WTC11 (cell line): Measurements from ENCODE around the gene ANKLE2. TPM values are rescaled to one million over a fixed set of nuclear protein-coding genes. Genes with fewer than 3 reads are reported as not detected.
A peak's percentile ranks its signal among the peaks of the same experiment; 100 is the strongest.

Experiments used
- ATAC-seq: fragments of 200-7000 bp; cut with Tn5 transposase; 2 replicates; pipeline ENCODE4 v1.10.0; 2021; ENCODE audit warnings: mild to moderate bottlenecking, moderate library complexity
- CTCF ChIA-PET: fragments of 300-600 bp; sonication (Branson Sonifier 250); formaldehyde crosslinking; loops from one replicate; lab custom pipeline; 2021; ENCODE audit warnings: antibody characterized with exemption; lab: Charles Lee
- POLR2A ChIA-PET: fragments of 350-600 bp; sonication (Branson Sonifier 250); formaldehyde crosslinking; loops from one replicate; lab custom pipeline; 2021; ENCODE audit warnings: antibody characterized with exemption; lab: Charles Lee
- DNase-seq: peaks from one replicate; pipeline ENCODE4 v3.0.0; 2021; ENCODE audit warnings: low spot score
- H3K27ac Mint-ChIP-seq: 2 replicates; pipeline ENCODE4 v1.8.0; 2021; ENCODE audit warnings: mixed read lengths
- H3K27me3 Mint-ChIP-seq: 2 replicates; pipeline ENCODE4 v1.8.0; 2021; ENCODE audit warnings: low read depth, mild to moderate bottlenecking, moderate library complexity, mixed read lengths
- H3K36me3 Mint-ChIP-seq: 2 replicates; pipeline ENCODE4 v1.8.0; 2021; ENCODE audit warnings: mixed read lengths
- H3K4me1 Mint-ChIP-seq: 2 replicates; pipeline ENCODE4 v1.8.0; 2022; ENCODE audit warnings: mixed read lengths
- H3K4me3 Mint-ChIP-seq: 2 replicates; pipeline ENCODE4 v1.8.0; 2021; ENCODE audit warnings: mild to moderate bottlenecking, moderate library complexity, mixed read lengths
- H3K9me3 Mint-ChIP-seq: 2 replicates; pipeline ENCODE4 v1.8.0; 2021; ENCODE audit warnings: mixed read lengths
- FOXK1 ChIP-seq: sonication (generic); formaldehyde crosslinking; IDR thresholded peaks from 2 replicates; pipeline ENCODE4 v1.8.0; 2022; ENCODE audit warnings: mild to moderate bottlenecking, moderate library complexity, missing genetic modification reagents
- GRHL2 ChIP-seq: fragments of 250-450 bp; sonication (Bioruptor Pico); IDR thresholded peaks from 2 replicates; pipeline ENCODE4 v1.8.0; 2022; ENCODE audit warnings: mild to moderate bottlenecking, moderate library complexity; ENCODE audit not compliant: insufficient replicate concordance, severe bottlenecking
- IRF2 ChIP-seq: sonication (generic); formaldehyde crosslinking; IDR thresholded peaks from 2 replicates; pipeline ENCODE4 v1.8.0; 2022; ENCODE audit warnings: low read depth, missing genetic modification reagents, borderline replicate concordance
- MXD4 ChIP-seq: fragments of 250-450 bp; sonication (Bioruptor Pico); IDR thresholded peaks from 2 replicates; pipeline ENCODE4 v1.8.0; 2021; ENCODE audit warnings: mild to moderate bottlenecking, moderate library complexity, borderline replicate concordance
- PRRX2 ChIP-seq: fragments of 250-450 bp; sonication (Bioruptor Pico); IDR thresholded peaks from 2 replicates; pipeline ENCODE4 v1.8.0; 2021; ENCODE audit warnings: mild to moderate bottlenecking
- ZNF396 ChIP-seq: fragments of 250-450 bp; sonication (Bioruptor Pico); IDR thresholded peaks from 2 replicates; pipeline ENCODE4 v1.8.0; 2021; ENCODE audit warnings: mild to moderate bottlenecking, moderate library complexity, borderline replicate concordance
- ZNF416 ChIP-seq: fragments of 250-450 bp; sonication (Bioruptor Pico); IDR thresholded peaks from 2 replicates; pipeline ENCODE4 v1.9.0; 2021; ENCODE audit warnings: mild to moderate bottlenecking, inconsistent platforms
- ZNF423 ChIP-seq: fragments of 250-450 bp; sonication (Bioruptor Pico); IDR thresholded peaks from 2 replicates; pipeline ENCODE4 v2.1.2; 2022; ENCODE audit warnings: mild to moderate bottlenecking, moderate library complexity
- total RNA-seq: library from RNA; stranded (reverse); gene quantifications from 3 replicates; pipeline ENCODE4 v1.2.3, GENCODE V29; 2021
- TF ChIP-seq, protein P1 (sequence below): sonication (generic); formaldehyde crosslinking; IDR thresholded peaks from 2 replicates; pipeline ENCODE4 v1.8.0; 2023; ENCODE audit warnings: missing genetic modification reagents, mild to moderate bottlenecking, borderline replicate concordance
- TF ChIP-seq, protein P2 (sequence below): sonication (generic); formaldehyde crosslinking; IDR thresholded peaks from 2 replicates; pipeline ENCODE4 v1.8.1; 2022; ENCODE audit warnings: mild to moderate bottlenecking, moderate library complexity, missing genetic modification reagents
- TF ChIP-seq, protein P3 (sequence below): sonication (generic); formaldehyde crosslinking; IDR thresholded peaks from 2 replicates; pipeline ENCODE4 v1.8.1; 2022; ENCODE audit warnings: mild to moderate bottlenecking, missing genetic modification reagents, moderate library complexity, borderline replicate concordance
- TF ChIP-seq, protein P4 (sequence below): fragments of 250-450 bp; sonication (Bioruptor Pico); IDR thresholded peaks from 2 replicates; pipeline ENCODE4 v1.9.0; 2021; ENCODE audit warnings: moderate library complexity, mild to moderate bottlenecking, inconsistent platforms, borderline replicate concordance
- TF ChIP-seq, protein P5 (sequence below): sonication (generic); formaldehyde crosslinking; IDR thresholded peaks from 2 replicates; pipeline ENCODE4 v1.8.1; 2023; ENCODE audit warnings: mild to moderate bottlenecking, missing genetic modification reagents, moderate library complexity
- TF ChIP-seq, protein P6 (sequence below): sonication (generic); formaldehyde crosslinking; IDR thresholded peaks from 2 replicates; pipeline ENCODE4 v1.8.0; 2023; ENCODE audit warnings: mild to moderate bottlenecking, missing genetic modification reagents

ANKLE2 gene
- total RNA-seq, 1 experiment from 2014 or later, result 63.8 TPM

DNA sequence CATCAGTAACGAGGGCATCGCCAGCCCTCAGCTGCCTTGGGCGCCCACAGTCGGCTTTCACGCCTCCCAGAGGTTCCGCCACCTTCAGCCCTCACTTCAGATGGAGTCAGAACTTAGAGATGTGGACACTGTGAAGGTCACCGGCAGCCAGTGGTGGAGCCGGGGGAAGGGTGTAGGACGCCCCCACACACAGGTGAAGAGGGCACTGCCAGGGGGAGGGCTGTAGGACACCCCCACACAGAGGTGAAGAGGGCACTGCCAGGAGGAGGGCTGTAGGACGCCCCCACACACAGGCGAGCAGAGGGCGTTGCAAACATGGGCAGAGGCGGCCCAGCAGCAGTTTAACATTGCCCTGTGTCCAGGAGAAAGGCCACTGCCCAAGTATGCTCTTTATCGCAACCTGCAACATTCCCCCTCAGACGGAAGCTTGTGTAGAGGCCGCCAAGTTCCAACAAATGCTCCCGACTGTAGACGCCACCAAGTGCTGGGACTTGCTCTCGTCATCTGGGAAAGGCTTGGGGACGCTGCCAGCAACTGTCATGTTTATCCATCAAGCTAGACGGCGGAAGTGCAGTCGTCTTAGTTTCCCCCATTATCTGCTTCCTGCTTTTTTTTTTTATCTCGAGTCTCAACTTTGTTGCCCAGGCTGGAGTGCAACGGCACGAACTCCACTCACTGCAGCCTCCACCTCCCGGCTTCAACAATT, 4.9 kb upstream of the ANKLE2 start:
- Mint-ChIP-seq H3K27ac (no peak overlapping the region), H3K9me3 (no peaks in the 10 kb centered on the region), H3K27me3 (no peaks in the 10 kb centered on the region), H3K36me3 (0 out of 2 replicates have a peak, but pooled peaks cover 2% of the 10 kb centered on the region), H3K4me3 (no peak overlapping the region), H3K4me1 (peaks cover 5% of the 10 kb centered on the region)
- DNase-seq (no peak), ATAC-seq (no peak)
- TF ChIP-seq, protein P1, sequence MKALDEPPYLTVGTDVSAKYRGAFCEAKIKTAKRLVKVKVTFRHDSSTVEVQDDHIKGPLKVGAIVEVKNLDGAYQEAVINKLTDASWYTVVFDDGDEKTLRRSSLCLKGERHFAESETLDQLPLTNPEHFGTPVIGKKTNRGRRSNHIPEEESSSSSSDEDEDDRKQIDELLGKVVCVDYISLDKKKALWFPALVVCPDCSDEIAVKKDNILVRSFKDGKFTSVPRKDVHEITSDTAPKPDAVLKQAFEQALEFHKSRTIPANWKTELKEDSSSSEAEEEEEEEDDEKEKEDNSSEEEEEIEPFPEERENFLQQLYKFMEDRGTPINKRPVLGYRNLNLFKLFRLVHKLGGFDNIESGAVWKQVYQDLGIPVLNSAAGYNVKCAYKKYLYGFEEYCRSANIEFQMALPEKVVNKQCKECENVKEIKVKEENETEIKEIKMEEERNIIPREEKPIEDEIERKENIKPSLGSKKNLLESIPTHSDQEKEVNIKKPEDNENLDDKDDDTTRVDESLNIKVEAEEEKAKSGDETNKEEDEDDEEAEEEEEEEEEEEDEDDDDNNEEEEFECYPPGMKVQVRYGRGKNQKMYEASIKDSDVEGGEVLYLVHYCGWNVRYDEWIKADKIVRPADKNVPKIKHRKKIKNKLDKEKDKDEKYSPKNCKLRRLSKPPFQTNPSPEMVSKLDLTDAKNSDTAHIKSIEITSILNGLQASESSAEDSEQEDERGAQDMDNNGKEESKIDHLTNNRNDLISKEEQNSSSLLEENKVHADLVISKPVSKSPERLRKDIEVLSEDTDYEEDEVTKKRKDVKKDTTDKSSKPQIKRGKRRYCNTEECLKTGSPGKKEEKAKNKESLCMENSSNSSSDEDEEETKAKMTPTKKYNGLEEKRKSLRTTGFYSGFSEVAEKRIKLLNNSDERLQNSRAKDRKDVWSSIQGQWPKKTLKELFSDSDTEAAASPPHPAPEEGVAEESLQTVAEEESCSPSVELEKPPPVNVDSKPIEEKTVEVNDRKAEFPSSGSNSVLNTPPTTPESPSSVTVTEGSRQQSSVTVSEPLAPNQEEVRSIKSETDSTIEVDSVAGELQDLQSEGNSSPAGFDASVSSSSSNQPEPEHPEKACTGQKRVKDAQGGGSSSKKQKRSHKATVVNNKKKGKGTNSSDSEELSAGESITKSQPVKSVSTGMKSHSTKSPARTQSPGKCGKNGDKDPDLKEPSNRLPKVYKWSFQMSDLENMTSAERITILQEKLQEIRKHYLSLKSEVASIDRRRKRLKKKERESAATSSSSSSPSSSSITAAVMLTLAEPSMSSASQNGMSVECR (CRISPR knock-in tag), result no peak
- TF ChIP-seq, protein P2, sequence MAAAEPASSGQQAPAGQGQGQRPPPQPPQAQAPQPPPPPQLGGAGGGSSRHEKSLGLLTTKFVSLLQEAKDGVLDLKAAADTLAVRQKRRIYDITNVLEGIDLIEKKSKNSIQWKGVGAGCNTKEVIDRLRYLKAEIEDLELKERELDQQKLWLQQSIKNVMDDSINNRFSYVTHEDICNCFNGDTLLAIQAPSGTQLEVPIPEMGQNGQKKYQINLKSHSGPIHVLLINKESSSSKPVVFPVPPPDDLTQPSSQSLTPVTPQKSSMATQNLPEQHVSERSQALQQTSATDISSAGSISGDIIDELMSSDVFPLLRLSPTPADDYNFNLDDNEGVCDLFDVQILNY, result no peak
- POLR2A ChIA-PET, result no interaction called here
- CTCF ChIA-PET, result no interaction called here

DNA sequence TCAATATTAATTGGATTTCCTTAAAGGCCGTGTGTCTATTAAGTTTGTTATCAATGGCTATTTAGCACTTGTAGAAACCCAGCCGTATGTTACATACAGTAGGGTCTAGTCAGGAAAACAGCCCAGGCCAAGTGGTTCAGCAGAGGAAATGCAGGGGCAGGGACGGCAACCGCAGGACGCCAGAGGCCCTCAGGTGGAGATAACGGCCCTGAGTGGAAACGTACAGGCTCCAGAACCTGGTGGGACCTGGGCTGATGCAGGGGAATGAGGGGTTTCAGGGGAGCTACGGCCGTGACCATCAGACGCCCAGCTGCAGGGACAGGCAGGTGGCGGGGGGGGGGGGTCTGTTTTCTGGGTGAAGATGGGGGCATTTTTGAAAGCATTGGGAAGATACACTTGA, 3.7 kb upstream of the ANKLE2 start:
- no peak for TF ChIP-seq MXD4 (CRISPR knock-in tag)
- no peak for TF ChIP-seq ZNF416 (CRISPR knock-in tag)
- TF ChIP-seq PRRX2 (CRISPR knock-in tag), result no peak
- TF ChIP-seq, all 79 proteins: peak for 0
- Mint-ChIP-seq H3K9me3 (no peaks in the 10 kb centered on the region), H3K27ac (peak overlapping the region; percentile 49; the same call in 1 of the 2 replicates), H3K4me3 (no peak overlapping the region), H3K4me1 (peaks cover 12% of the 10 kb centered on the region), H3K36me3 (0 out of 2 replicates have a peak, but pooled peaks cover under 1% of the 10 kb centered on the region), H3K27me3 (no peaks in the 10 kb centered on the region)
- ChIA-PET POLR2A (no interaction called here), CTCF (no interaction called here)
- ATAC-seq (no peak), DNase-seq (no peak)

DNA sequence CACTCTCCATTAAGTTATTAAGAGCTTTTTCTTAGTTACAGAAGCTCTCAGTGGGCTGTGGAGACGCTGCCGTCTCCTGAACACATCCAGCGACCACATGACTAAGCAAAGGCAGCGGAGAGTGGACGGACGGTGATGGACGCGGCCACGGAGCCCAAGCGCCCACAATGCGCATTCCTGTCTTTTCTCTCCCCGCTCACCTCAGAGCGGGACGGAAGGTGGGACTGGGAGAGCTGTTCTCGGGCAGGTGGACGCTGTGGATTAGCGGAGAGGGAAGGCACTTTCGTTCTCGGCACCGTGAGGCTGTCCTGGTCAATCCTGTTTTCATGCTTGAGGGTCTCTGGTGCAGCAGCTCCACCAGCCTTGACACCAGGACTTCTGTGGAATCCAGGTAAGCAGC, 2.6 kb upstream of the ANKLE2 start:
- no peak for DNase-seq
- no peak for ATAC-seq
- H3K36me3 Mint-ChIP-seq, result peaks cover 4% of the 10 kb centered on the region
- H3K4me3 Mint-ChIP-seq, result no peak overlapping the region
- H3K27me3 Mint-ChIP-seq, result no peaks in the 10 kb centered on the region
- CTCF ChIA-PET, result no interaction called here
- POLR2A ChIA-PET, result no interaction called here
- H3K9me3 Mint-ChIP-seq, result no peaks in the 10 kb centered on the region
- no peak overlapping the region for H3K27ac Mint-ChIP-seq
- peaks cover 16% of the 10 kb centered on the region for H3K4me1 Mint-ChIP-seq
- TF ChIP-seq ZNF423 (no peak), IRF2 (CRISPR knock-in tag) (no peak), GRHL2 (no peak), ZNF396 (CRISPR knock-in tag) (no peak), FOXK1 (CRISPR knock-in tag) (no peak)
- TF ChIP-seq, protein P3, sequence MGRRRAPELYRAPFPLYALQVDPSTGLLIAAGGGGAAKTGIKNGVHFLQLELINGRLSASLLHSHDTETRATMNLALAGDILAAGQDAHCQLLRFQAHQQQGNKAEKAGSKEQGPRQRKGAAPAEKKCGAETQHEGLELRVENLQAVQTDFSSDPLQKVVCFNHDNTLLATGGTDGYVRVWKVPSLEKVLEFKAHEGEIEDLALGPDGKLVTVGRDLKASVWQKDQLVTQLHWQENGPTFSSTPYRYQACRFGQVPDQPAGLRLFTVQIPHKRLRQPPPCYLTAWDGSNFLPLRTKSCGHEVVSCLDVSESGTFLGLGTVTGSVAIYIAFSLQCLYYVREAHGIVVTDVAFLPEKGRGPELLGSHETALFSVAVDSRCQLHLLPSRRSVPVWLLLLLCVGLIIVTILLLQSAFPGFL (CRISPR knock-in tag), result no peak
- TF ChIP-seq, protein P4, sequence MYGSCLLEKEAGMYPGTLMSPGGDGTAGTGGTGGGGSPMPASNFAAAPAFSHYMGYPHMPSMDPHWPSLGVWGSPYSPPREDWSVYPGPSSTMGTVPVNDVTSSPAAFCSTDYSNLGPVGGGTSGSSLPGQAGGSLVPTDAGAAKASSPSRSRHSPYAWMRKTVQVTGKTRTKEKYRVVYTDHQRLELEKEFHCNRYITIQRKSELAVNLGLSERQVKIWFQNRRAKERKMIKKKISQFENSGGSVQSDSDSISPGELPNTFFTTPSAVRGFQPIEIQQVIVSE, result no peak
- TF ChIP-seq, protein P5, sequence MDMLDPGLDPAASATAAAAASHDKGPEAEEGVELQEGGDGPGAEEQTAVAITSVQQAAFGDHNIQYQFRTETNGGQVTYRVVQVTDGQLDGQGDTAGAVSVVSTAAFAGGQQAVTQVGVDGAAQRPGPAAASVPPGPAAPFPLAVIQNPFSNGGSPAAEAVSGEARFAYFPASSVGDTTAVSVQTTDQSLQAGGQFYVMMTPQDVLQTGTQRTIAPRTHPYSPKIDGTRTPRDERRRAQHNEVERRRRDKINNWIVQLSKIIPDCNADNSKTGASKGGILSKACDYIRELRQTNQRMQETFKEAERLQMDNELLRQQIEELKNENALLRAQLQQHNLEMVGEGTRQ (CRISPR knock-in tag), result no peak
- TF ChIP-seq, protein P6, sequence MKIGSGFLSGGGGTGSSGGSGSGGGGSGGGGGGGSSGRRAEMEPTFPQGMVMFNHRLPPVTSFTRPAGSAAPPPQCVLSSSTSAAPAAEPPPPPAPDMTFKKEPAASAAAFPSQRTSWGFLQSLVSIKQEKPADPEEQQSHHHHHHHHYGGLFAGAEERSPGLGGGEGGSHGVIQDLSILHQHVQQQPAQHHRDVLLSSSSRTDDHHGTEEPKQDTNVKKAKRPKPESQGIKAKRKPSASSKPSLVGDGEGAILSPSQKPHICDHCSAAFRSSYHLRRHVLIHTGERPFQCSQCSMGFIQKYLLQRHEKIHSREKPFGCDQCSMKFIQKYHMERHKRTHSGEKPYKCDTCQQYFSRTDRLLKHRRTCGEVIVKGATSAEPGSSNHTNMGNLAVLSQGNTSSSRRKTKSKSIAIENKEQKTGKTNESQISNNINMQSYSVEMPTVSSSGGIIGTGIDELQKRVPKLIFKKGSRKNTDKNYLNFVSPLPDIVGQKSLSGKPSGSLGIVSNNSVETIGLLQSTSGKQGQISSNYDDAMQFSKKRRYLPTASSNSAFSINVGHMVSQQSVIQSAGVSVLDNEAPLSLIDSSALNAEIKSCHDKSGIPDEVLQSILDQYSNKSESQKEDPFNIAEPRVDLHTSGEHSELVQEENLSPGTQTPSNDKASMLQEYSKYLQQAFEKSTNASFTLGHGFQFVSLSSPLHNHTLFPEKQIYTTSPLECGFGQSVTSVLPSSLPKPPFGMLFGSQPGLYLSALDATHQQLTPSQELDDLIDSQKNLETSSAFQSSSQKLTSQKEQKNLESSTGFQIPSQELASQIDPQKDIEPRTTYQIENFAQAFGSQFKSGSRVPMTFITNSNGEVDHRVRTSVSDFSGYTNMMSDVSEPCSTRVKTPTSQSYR (CRISPR knock-in tag), result no peak
- TF ChIP-seq, protein P1 (CRISPR knock-in tag), result no peak
